Heart right ventricle (tissue), 16 donors: ENCODE data around the gene CLTA. TPM values are rescaled to one million over a fixed set of nuclear protein-coding genes. Genes with fewer than 3 reads are reported as not detected.
"Not testable (repeated sequence)": the region's sequence is repeated elsewhere in the genome, so short reads cannot be mapped to it uniquely, and the experiment has no call there.

ENCODE experiments used
- ATAC-seq, 8 donors: fragments of 200-7000 bp; cut with Tn5 transposase; one replicate each; pipeline ENCODE4 v1.9.1; 2020; ENCODE audit warnings: mild to moderate bottlenecking in 8 of 8, moderate library complexity in 8 of 8, moderate number of reproducible peaks in 1 of 8
- DNase-seq, 2 donors: peaks; one replicate each; pipeline ENCODE4 v3.0.0-alpha.2; 2020
- H3K27ac ChIP-seq, 10 donors: fragments of 200-600 bp; sonication (generic) in 2 of 10; one replicate each; pipeline versions ENCODE4 v1.5.0 to v1.8.0; 2020 to 2022; ENCODE audit warnings: mild to moderate bottlenecking in 3 of 10
- H3K27me3 ChIP-seq, 7 donors: fragments of 200-600 bp; one replicate each; pipeline ENCODE4 v1.8.0; 2021 to 2022; ENCODE audit warnings: mild to moderate bottlenecking in 2 of 7
- H3K36me3 ChIP-seq, 9 donors: fragments of 200-600 bp; sonication (generic) in 1 of 9; one replicate each; pipeline versions ENCODE4 v1.5.0 to v1.8.0; 2020 to 2022; ENCODE audit warnings: mild to moderate bottlenecking in 2 of 9
- H3K4me1 ChIP-seq, 9 donors: fragments of 200-600 bp; sonication (generic) in 1 of 9; one replicate each; pipeline versions ENCODE4 v1.5.0 to v1.8.0; 2020 to 2022; ENCODE audit warnings: mild to moderate bottlenecking in 4 of 9
- H3K4me3 ChIP-seq, 10 donors: fragments of 200-600 bp; sonication (generic) in 2 of 10; one replicate each; pipeline versions ENCODE4 v1.5.0 to v1.8.0; 2020 to 2022; ENCODE audit warnings: mild to moderate bottlenecking in 7 of 10, moderate library complexity in 2 of 10
- H3K9me3 ChIP-seq, 11 donors: fragments of 200-600 bp in 10 of 11; sonication (generic) in 2 of 11; one replicate each; pipeline versions ENCODE4 v1.5.0 to v1.8.0; 2013 to 2022; ENCODE audit warnings: mild to moderate bottlenecking in 2 of 11, control low read depth in 1 of 11, moderate library complexity in 1 of 11
- WGBS, 2 donors: extraction: QIAGEN DNeasy Blood & Tissue Kit; methylation state at CpG; one replicate each; pipeline ENCODE4 v1.1.7; 2013; ENCODE audit warnings: inconsistent platforms in 1 of 2; 5-methylcytosine and 5-hydroxymethylcytosine counted together
- intact Hi-C, 10 donors: fragments of 100-400 bp; cut with DNase I; formaldehyde crosslinking; loops; one replicate each; pipeline versions ENCODE4 v1.11.1 to v1.14.2; 2022
- polyA plus RNA-seq, 2 donors: library from polyadenylated mRNA; stranded (reverse); fragments of 200-250 nt; gene quantifications; one replicate each; pipeline ENCODE4 v1.2.3, GENCODE V29; 2013
- total RNA-seq, 10 donors: library from RNA; stranded (reverse); fragmentation: NEBNext Ultra II Directional in 3 of 10; extraction: Animal tissue kit (Norgen Biotek cat#: 25700) in 3 of 10; gene quantifications; one replicate each; pipeline versions ENCODE4 v1.2.1 to v1.2.4, GENCODE V29; 2021 to 2023
- TF ChIP-seq, protein P1 (sequence below), 9 donors: fragments of 200-600 bp; sonication (generic) in 2 of 9; IDR thresholded peaks; one replicate each; pipeline versions ENCODE4 v1.5.0 to v1.8.0; 2021 to 2022; ENCODE audit warnings: antibody characterized with exemption in 9 of 9, mild to moderate bottlenecking in 5 of 9, moderate library complexity in 1 of 9
- donor health status: Arrhythmogenic right ventricular cardiomyopathy.
- donor health status: ischemic (EF 13 %, LVEDD 7.1; RV severe dilation, severe dysfunction).
- donor health status: healthy with polysubstance abuse.
- donor health status: DM: no; HTN: yes; CAD: no.
- donor health status: DM: no; HTN: no; CAD: no.
- donor health status: ischemic (EF 25% LVEDD 6.9; RV normal size, moderate dysfunction).
- donor health status: ischemic (EF 25% LVEDD 5.7; RV mildly dilated, moderate dysfunction).
- donor health status: healthy.
- donor health status: DM: yes; HTN: yes; CAD: no.
- donor health status: Ischemic cardiomyopathy.
- donor health status: ischemic (EF 35%, LVEDD 5.7; RV mildly dilated, moderate dysfunction).
- donor health status: nonischemic (EF 11% LVEDD 7.7; RV severe dilation, severe dysfunction).
- donor health status: DM: yes; HTN: yes; CAD: no.
- donor health status: PGD.
- donor health status: ischemic (EF 29% LVEDD 5.4; RV normal size, mild dysfunction).
- donor health status: nonischemic (EF 23%, LVEDD 6.1; RV moderate dilation, normal function).

The CLTA gene
- total and polyA plus RNA-seq, 12 donors: 34.3 to 138 (median 48.8) TPM

DNA sequence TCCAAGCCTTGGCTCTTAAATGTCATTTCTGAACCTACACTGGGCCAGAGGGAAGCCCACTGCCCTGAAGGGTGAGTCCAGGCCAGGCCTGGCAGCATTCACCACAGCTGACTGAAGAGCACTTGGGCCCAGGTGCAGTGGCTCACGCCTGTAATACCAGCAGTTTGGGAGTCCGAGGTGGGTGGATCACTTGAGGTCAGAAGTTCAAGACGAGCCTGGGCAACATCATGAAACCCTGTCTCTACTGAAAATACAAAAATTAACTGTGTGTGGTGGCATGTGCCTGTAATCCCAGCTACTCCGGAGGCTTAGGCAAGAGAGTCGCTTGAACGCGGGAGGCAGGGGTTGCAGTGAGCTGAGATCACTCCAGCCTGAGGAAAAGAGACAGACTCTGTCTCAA lies 16.4 kb upstream of the CLTA start:
- no peaks in the 10 kb centered on the region for H3K9me3 ChIP-seq
- H3K27me3 ChIP-seq: peaks cover 0 to 6% (median 0%) of the 10 kb centered on the region in 7 donors
- H3K4me1 ChIP-seq: no peaks in the 10 kb centered on the region
- no peak for ATAC-seq
- intact Hi-C loops: no loop called here
- no peak for DNase-seq
- WGBS, 2 donors: 93 to 94% methylated on average over 7 of the region's 7 CpGs
- no peak overlapping the region for H3K27ac ChIP-seq
- no peaks in the 10 kb centered on the region for H3K36me3 ChIP-seq
- TF ChIP-seq, protein P1, sequence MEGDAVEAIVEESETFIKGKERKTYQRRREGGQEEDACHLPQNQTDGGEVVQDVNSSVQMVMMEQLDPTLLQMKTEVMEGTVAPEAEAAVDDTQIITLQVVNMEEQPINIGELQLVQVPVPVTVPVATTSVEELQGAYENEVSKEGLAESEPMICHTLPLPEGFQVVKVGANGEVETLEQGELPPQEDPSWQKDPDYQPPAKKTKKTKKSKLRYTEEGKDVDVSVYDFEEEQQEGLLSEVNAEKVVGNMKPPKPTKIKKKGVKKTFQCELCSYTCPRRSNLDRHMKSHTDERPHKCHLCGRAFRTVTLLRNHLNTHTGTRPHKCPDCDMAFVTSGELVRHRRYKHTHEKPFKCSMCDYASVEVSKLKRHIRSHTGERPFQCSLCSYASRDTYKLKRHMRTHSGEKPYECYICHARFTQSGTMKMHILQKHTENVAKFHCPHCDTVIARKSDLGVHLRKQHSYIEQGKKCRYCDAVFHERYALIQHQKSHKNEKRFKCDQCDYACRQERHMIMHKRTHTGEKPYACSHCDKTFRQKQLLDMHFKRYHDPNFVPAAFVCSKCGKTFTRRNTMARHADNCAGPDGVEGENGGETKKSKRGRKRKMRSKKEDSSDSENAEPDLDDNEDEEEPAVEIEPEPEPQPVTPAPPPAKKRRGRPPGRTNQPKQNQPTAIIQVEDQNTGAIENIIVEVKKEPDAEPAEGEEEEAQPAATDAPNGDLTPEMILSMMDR (IDR thresholded peaks at IDR 0.05): no peak
- H3K4me3 ChIP-seq: no peak overlapping the region

DNA sequence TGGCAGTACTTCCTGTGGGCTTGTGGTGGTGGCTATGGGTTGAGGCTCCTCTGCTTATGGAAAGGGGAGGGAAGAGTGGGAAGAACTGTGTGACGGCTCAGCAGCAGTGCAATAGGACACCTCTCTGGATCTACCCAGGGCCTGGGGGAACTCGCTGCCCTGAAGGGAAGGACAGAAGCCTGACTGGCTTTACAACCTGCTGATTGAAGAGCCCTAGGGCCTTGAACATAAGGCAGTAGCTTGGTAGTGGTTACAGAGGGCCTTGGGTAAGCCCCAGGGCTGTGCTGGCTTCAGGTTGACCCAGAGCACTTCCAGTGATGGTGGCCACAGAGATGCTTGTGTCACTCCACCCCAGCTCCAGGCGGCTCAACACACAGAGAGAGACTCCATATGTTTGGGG lies 16.0 kb upstream of the CLTA start:
- Histone ChIP-seq H3K4me3 (no peak overlapping the region), H3K4me1 (no peaks in the 10 kb centered on the region), H3K9me3 (no peaks in the 10 kb centered on the region), H3K36me3 (no peaks in the 10 kb centered on the region), H3K27me3 (peaks cover 0 to 6% (median 0%) of the 10 kb centered on the region in 7 donors), H3K27ac (no peak overlapping the region)
- intact Hi-C loops: no loop called here
- ATAC-seq: no peak
- DNase-seq: no peak
- 82 to 89% methylated on average over 3 of the region's 3 CpGs for WGBS, 2 donors
- TF ChIP-seq, protein P1 (IDR thresholded peaks at IDR 0.05): no peak

DNA sequence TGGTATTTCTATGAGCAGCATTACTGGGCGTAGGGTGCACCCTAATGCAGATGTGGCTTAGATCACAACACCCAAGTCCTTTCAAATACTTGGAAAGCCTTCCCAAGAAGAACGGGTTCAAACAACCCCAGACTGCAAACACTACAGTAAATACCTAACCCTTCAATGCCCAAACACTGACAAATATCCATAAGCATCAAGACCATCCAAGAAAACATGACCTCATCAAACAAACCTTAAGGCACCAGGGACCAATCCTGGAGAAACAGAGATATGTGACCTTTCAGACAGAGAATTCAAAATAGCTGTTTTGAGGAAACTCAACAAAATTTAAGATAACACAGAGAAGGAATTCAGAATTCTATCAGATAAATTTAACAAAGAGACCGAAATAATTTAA lies 15.5 kb upstream of the CLTA start:
- H3K4me1 ChIP-seq, intact Hi-C loops, ATAC-seq, H3K4me3 ChIP-seq, H3K9me3 ChIP-seq, DNase-seq, H3K27me3 ChIP-seq, H3K27ac ChIP-seq, H3K36me3 ChIP-seq: not testable (repeated sequence)
- 91 to 97% methylated on average over 3 of the region's 3 CpGs for WGBS, 2 donors

DNA sequence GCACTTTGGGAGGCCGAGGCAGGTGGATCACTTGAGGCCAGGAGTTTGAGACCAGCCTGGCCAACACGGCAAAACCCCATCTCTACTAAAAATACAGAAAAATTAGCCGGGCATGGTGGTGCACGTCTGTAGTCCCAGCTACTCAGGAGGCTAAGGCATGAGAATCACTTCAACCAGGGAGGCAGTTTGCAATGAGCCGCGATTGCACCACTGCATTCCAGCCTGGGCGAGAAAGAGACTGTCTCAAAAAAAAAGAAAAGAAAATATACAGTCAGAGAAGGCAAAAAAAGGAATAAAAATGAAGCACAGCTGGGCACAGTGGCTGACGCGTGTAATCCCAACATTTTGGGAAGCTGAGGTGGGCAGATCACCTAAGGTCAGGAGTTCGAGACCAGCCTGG lies 14.2 kb upstream of the CLTA start:
- H3K4me3 ChIP-seq, H3K27me3 ChIP-seq, H3K27ac ChIP-seq, H3K36me3 ChIP-seq, DNase-seq, intact Hi-C loops, H3K4me1 ChIP-seq, ATAC-seq, H3K9me3 ChIP-seq: not testable (repeated sequence)
- 94 to 95% methylated on average over 10 of the region's 10 CpGs for WGBS, 2 donors

DNA sequence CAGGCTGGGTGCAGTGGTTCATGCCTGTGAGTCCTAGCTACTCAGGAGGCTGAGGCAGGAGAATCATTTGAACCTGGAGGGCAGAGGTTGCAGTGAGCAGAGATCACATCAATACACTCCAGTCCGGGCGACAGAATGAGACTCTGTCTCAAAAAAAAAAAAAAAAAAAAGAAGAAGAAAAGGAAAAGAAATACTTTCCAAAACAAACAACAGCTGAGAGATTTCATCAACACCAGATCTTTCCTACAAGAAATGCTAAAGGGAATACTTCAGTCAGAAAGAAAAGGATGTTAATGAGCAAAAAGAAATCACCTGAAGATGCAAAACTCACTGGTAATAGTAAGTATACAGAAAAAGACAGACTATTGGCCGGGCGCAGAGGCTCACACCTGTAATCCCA lies 13.2 kb upstream of the CLTA start:
- peaks cover 0 to 3% (median 0%) of the 10 kb centered on the region in 7 donors for H3K27me3 ChIP-seq
- DNase-seq (no peak), ATAC-seq (no peak)
- H3K27ac ChIP-seq: no peak overlapping the region
- intact Hi-C loops: no loop called here
- 76 to 79% methylated on average over 4 of the region's 4 CpGs for WGBS, 2 donors
- H3K4me1 ChIP-seq: no peaks in the 10 kb centered on the region
- no peak overlapping the region for H3K4me3 ChIP-seq
- no peaks in the 10 kb centered on the region for H3K9me3 ChIP-seq
- H3K36me3 ChIP-seq: no peaks in the 10 kb centered on the region
- TF ChIP-seq, protein P1 (IDR thresholded peaks at IDR 0.05): no peak

DNA sequence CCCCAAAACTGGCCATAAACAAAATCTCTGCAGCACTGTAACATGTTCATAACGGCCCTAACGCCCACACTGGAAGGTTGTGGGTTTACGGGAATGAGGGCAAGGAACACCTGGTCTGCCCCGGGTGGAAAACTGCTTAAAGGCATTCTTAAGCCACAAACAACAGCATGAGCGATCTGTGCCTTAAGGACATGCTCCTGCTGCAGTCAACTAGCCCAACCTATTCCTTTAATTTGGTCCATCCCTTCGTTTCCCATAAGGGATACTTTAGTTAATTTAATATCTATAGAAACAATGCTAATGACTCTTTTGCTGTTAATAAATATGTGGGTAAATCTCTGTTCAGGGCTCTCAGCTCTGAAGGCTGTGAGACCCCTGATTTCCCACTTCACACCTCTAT lies 10.5 kb upstream of the CLTA start:
- H3K4me3 ChIP-seq, H3K27me3 ChIP-seq, DNase-seq, H3K27ac ChIP-seq, intact Hi-C loops, H3K4me1 ChIP-seq, H3K36me3 ChIP-seq, ATAC-seq, H3K9me3 ChIP-seq: not testable (repeated sequence)
- WGBS, 2 donors: 91% methylated on average over 6 of the region's 6 CpGs
